CD4-positive, alpha-beta T cell (primary cell): ENCODE results near the gene PTPRD. TPM values are rescaled to one million over a fixed set of nuclear protein-coding genes. Genes with fewer than 3 reads are reported as not detected.

Experiments
- ATAC-seq: fragments of 200-7000 bp; cut with Tn5 transposase; one replicate; pipeline ENCODE4 v1.10.0; 2022; ENCODE audit warnings: mild to moderate bottlenecking; ENCODE audit not compliant: poor library complexity
- CTCF ChIA-PET: fragments of 350-600 bp; sonication (Branson Sonifier 250); formaldehyde crosslinking; loops from one replicate; lab custom pipeline; 2021; ENCODE audit warnings: antibody characterized with exemption, inconsistent platforms; lab: Charles Lee
- POLR2A ChIA-PET: fragments of 350-600 bp; sonication (Branson Sonifier 250); formaldehyde crosslinking; loops from one replicate; lab custom pipeline; 2021; ENCODE audit warnings: antibody characterized with exemption, inconsistent platforms; lab: Charles Lee
- DNase-seq, 14 experiments: peaks; one replicate each; pipeline ENCODE4 v3.0.0-alpha.2; 2013 to 2020; ENCODE audit warnings: mixed read lengths in 2 of 14
- H3K27ac ChIP-seq, 2 donors: one replicate each; pipeline versions ENCODE4 v1.5.1 to v1.7.0; 2013; ENCODE audit warnings: low read length in 2 of 2, low read depth in 1 of 2, mild to moderate bottlenecking in 1 of 2
- H3K27me3 ChIP-seq, 2 experiments: 1 replicate in 1 of 2; 2 replicates in 1 of 2; pipeline versions ENCODE4 v1.6.1 to v1.7.0; 2013; ENCODE audit warnings: low read length in 2 of 2, control low read depth in 1 of 2, mild to moderate bottlenecking in 1 of 2, moderate library complexity in 1 of 2; ENCODE audit not compliant: insufficient read depth in 2 of 2, control insufficient read depth in 1 of 2
- H3K36me3 ChIP-seq: one replicate; pipeline ENCODE4 v1.6.1; 2013; ENCODE audit warnings: low read length, control low read depth; ENCODE audit not compliant: insufficient read depth
- H3K4me1 ChIP-seq: one replicate; pipeline ENCODE4 v1.6.1; 2013; ENCODE audit warnings: low read length, control low read depth; ENCODE audit not compliant: insufficient read depth
- H3K4me3 ChIP-seq: one replicate; pipeline ENCODE4 v1.5.1; 2013; ENCODE audit warnings: mild to moderate bottlenecking, low read length, moderate library complexity
- H3K9me3 ChIP-seq, 2 experiments: 1 replicate in 1 of 2; 2 replicates in 1 of 2; pipeline versions ENCODE4 v1.6.1 to v1.7.0; 2013; ENCODE audit warnings: low read length in 2 of 2, mild to moderate bottlenecking in 2 of 2, control low read depth in 1 of 2, moderate library complexity in 1 of 2; ENCODE audit not compliant: control insufficient read depth in 1 of 2, insufficient read depth in 1 of 2
- H3K27ac Mint-ChIP-seq: one replicate; pipeline ENCODE4 v1.8.0; 2020; ENCODE audit warnings: mixed read lengths
- H3K27me3 Mint-ChIP-seq: one replicate; pipeline ENCODE4 v1.8.0; 2021; ENCODE audit warnings: mixed read lengths
- H3K36me3 Mint-ChIP-seq: one replicate; pipeline ENCODE4 v1.8.0; 2021; ENCODE audit warnings: low read depth, mixed read lengths
- H3K4me1 Mint-ChIP-seq: one replicate; pipeline ENCODE4 v1.8.0; 2021; ENCODE audit warnings: low read depth, mixed read lengths
- H3K4me3 Mint-ChIP-seq: one replicate; pipeline ENCODE4 v1.8.0; 2020; ENCODE audit warnings: mild to moderate bottlenecking, mixed read lengths
- H3K9me3 Mint-ChIP-seq: one replicate; pipeline ENCODE4 v1.8.0; 2020; ENCODE audit warnings: mixed read lengths
- CTCF ChIP-seq: fragments of 200-600 bp; IDR thresholded peaks from one replicate; pipeline ENCODE4 v1.8.0; 2022; ENCODE audit warnings: antibody characterized with exemption, mild to moderate bottlenecking
- intact Hi-C, 2 experiments: fragments of 100-400 bp; cut with DNase I in 1 of 2; cut with micrococcal nuclease in 1 of 2; formaldehyde crosslinking; loops; one replicate each; pipeline versions ENCODE4 v1.15.1 to v1.9.0; 2023 to 2025; cut with DNase I, micrococcal nuclease
- total RNA-seq, 174 experiments: library from RNA in 2 of 174; stranded (reverse) in 2 of 174; gene quantifications; one replicate each; pipeline ENCODE4 v1.2.3 and lab custom pipeline; 2021 to 2026

Gene PTPRD
- total RNA-seq, 2 experiments from 2014 or later = not detected

- no peak for TF ChIP-seq CTCF
- Mint-ChIP-seq H3K27ac (no peak overlapping the region), H3K36me3 (no peaks in the 10 kb centered on the region), H3K4me1 (no peaks in the 10 kb centered on the region), H3K27me3 (no peaks in the 10 kb centered on the region), H3K9me3 (peaks cover 3% of the 10 kb centered on the region), H3K4me3 (no peak overlapping the region)
- CTCF ChIA-PET = no interaction called here
- H3K27ac ChIP-seq = no peak overlapping the region
- H3K4me1 ChIP-seq = no peaks in the 10 kb centered on the region
- DNase-seq (no peak), ATAC-seq (no peak)
- POLR2A ChIA-PET = interaction anchor here (1.1 kb wide), 1 partner anchor 24 kb away, joined by 5 read pairs; no protein-coding TSS in a partner anchor
- H3K9me3 ChIP-seq = no peaks in the 10 kb centered on the region
- H3K4me3 ChIP-seq = no peak overlapping the region
- H3K36me3 ChIP-seq = no peaks in the 10 kb centered on the region
- intact Hi-C loops = no loop called here
- H3K27me3 ChIP-seq = no peaks in the 10 kb centered on the region
These were observed 1651.5 kb downstream of the PTPRD start for GRCh38 chr9:8961186-8961851.

GRCh38 chr9:8960254-8960653 is 1652.5 kb downstream of the PTPRD start:
- no peak overlapping the region for H3K27ac Mint-ChIP-seq
- Histone ChIP-seq H3K36me3 (no peaks in the 10 kb centered on the region), H3K27me3 (no peaks in the 10 kb centered on the region), H3K4me1 (no peaks in the 10 kb centered on the region), H3K9me3 (no peaks in the 10 kb centered on the region), H3K4me3 (no peak overlapping the region), H3K27ac (no peak overlapping the region)
- ATAC-seq (no peak), DNase-seq (no peak)
- CTCF ChIA-PET = no interaction called here
- H3K4me1 Mint-ChIP-seq = no peaks in the 10 kb centered on the region
- intact Hi-C loops = no loop called here
- no peak for TF ChIP-seq CTCF
- H3K36me3 Mint-ChIP-seq = no peaks in the 10 kb centered on the region
- H3K4me3 Mint-ChIP-seq = no peak overlapping the region
- POLR2A ChIA-PET = no interaction called here
- peaks cover 3% of the 10 kb centered on the region for H3K9me3 Mint-ChIP-seq
- no peaks in the 10 kb centered on the region for H3K27me3 Mint-ChIP-seq

DNA sequence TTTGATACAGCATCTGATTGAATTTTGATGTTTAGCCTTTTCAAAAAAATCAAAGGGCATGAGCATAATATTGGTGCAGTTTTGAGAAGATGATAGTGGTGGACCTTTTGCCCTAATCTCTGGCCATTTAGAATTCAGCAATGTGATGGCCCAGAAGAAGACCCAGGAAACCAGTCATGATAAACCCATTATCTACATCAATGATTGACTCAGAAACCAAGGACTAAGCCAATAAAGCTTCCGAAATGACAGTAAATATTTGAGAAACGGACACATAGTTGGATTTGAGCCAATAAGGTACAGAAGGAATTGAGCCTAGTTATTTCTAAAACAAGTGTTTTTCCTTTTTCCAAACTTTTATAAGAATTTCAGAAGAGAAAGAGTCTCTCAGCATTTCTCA is 1654.4 kb downstream of the PTPRD start:
- H3K4me3 Mint-ChIP-seq = no peak overlapping the region
- DNase-seq (no peak), ATAC-seq (no peak)
- no peaks in the 10 kb centered on the region for H3K36me3 ChIP-seq
- no peaks in the 10 kb centered on the region for H3K27me3 ChIP-seq
- no peak for TF ChIP-seq CTCF
- no peaks in the 10 kb centered on the region for H3K27me3 Mint-ChIP-seq
- CTCF ChIA-PET = no interaction called here
- H3K27ac ChIP-seq = no peak overlapping the region
- H3K36me3 Mint-ChIP-seq = no peaks in the 10 kb centered on the region
- no peak overlapping the region for H3K4me3 ChIP-seq
- no peak overlapping the region for H3K27ac Mint-ChIP-seq
- H3K9me3 Mint-ChIP-seq = no peaks in the 10 kb centered on the region
- no peaks in the 10 kb centered on the region for H3K9me3 ChIP-seq
- no peaks in the 10 kb centered on the region for H3K4me1 Mint-ChIP-seq
- POLR2A ChIA-PET = no interaction called here
- H3K4me1 ChIP-seq = no peaks in the 10 kb centered on the region
- intact Hi-C loops = loop anchor here in 1 of 2 experiments (10.0 kb wide), 1 partner anchor 64 kb away; no protein-coding TSS in a partner anchor
